K562 (cell line): ENCODE measurements around the gene ARID5B. TPM values are rescaled to one million over a fixed set of nuclear protein-coding genes. Genes with fewer than 3 reads are reported as not detected.

Source experiments
- ATAC-seq: fragments of 200-7000 bp; cut with Tn5 transposase; 3 replicates; pipeline ENCODE4 v1.9.1; 2020; ENCODE audit warnings: moderate library complexity
- BruUV-seq: library from RNA; stranded (reverse); fragments of 400-500 nt; replicated peaks from 2 replicates; lab custom pipeline; 2021; lab: Mats Ljungman, UMichigan
- CTCF ChIA-PET: fragments of 300-600 bp; formaldehyde crosslinking; extraction: SDS; loops from one replicate; lab custom pipeline; 2021; ENCODE audit warnings: low intra/inter-chr PET ratio; lab: Yijun Ruan, JAX
- POLR2A ChIA-PET: fragments of 300-600, 350-650 bp; sonication (Branson Sonifier 250); formaldehyde crosslinking; extraction: SDS; loops from one replicate; lab custom pipeline; 2021; ENCODE audit warnings: antibody characterized with exemption, inconsistent platforms; lab: Yijun Ruan, JAX
- DNase-seq, 4 experiments: peaks; one replicate each; pipeline versions ENCODE4 v3.0.0 to v3.0.0-alpha.2; 2011 to 2018; ENCODE audit warnings: low spot score in 3 of 4, mixed read lengths in 3 of 4; ENCODE audit errors: extremely low read depth in 1 of 4
- FAIRE-seq: peaks from 2 replicates; lab custom pipeline; 2011; peaks lifted over from hg19 to GRCh38; lab: Jason Lieb, UNC
- H2AFZ ChIP-seq: 2 replicates; pipeline ENCODE4 v1.6.0; 2011; ENCODE audit warnings: low read depth, low read length, control low read depth, inconsistent platforms
- H3K27ac ChIP-seq: fragments of 200-600 bp; 3 replicates; pipeline ENCODE4 v1.8.0; 2011; ENCODE audit warnings: low read depth, mild to moderate bottlenecking, control low read depth, inconsistent platforms, low read length, moderate library complexity, mixed read lengths; ENCODE audit errors: extremely low read depth
- H3K27me3 ChIP-seq, 2 experiments: fragments of 300-600 bp in 1 of 2; 2 replicates in 1 of 2; 3 replicates in 1 of 2; pipeline versions ENCODE4 v1.6.0 to v1.8.0; 2011; ENCODE audit warnings: inconsistent platforms in 2 of 2, low read length in 2 of 2, mild to moderate bottlenecking in 1 of 2, mixed read lengths in 1 of 2, moderate library complexity in 1 of 2; ENCODE audit not compliant: control insufficient read depth in 2 of 2, insufficient read depth in 2 of 2
- H3K36me3 ChIP-seq: fragments of 300-600 bp; 3 replicates; pipeline ENCODE4 v1.8.0; 2011; ENCODE audit warnings: mild to moderate bottlenecking, low read length, inconsistent platforms; ENCODE audit not compliant: control insufficient read depth, insufficient read depth
- H3K4me1 ChIP-seq, 2 experiments: fragments of 200-600 bp in 1 of 2; replicated peaks in 1 of 2; 2 replicates in 1 of 2; 3 replicates in 1 of 2; pipeline versions ENCODE4 v1.5.1 to v1.8.0; 2011; ENCODE audit warnings: inconsistent platforms in 2 of 2, low read length in 2 of 2, mild to moderate bottlenecking in 1 of 2, mixed read lengths in 1 of 2, moderate library complexity in 1 of 2; ENCODE audit not compliant: control insufficient read depth in 2 of 2, insufficient read depth in 2 of 2
- H3K4me2 ChIP-seq: 2 replicates; pipeline ENCODE4 v1.6.1; 2011; ENCODE audit warnings: low read length, control low read depth, inconsistent platforms, mixed read lengths; ENCODE audit not compliant: insufficient read depth
- H3K4me3 ChIP-seq: fragments of 200-600 bp; sonication (generic), shearing (Covaris generic); 2 replicates; pipeline ENCODE4 v1.5.1; 2016; ENCODE audit warnings: control low read depth, inconsistent platforms
- H3K79me2 ChIP-seq: fragments of 200-600 bp; 3 replicates; pipeline ENCODE4 v1.8.0; 2011; ENCODE audit warnings: low read length, inconsistent platforms; ENCODE audit not compliant: control insufficient read depth, insufficient read depth
- H3K9ac ChIP-seq, 2 experiments: 2 replicates each; pipeline versions ENCODE4 v1.6.0 to v1.6.1; 2011; ENCODE audit warnings: low read depth in 2 of 2, low read length in 2 of 2, control low read depth in 1 of 2, inconsistent platforms in 1 of 2, mild to moderate bottlenecking in 1 of 2, mixed read lengths in 1 of 2; ENCODE audit not compliant: insufficient read depth in 1 of 2
- H3K9me1 ChIP-seq: one replicate; pipeline ENCODE4 v1.6.0; 2011; ENCODE audit warnings: inconsistent platforms, mild to moderate bottlenecking, low read length, moderate library complexity; ENCODE audit not compliant: control insufficient read depth, insufficient read depth
- H3K9me3 ChIP-seq: replicated peaks from 2 replicates; pipeline ENCODE4 v1.5.1; 2011; ENCODE audit warnings: low read depth, low read length, inconsistent platforms; ENCODE audit not compliant: control insufficient read depth, insufficient read depth
- H4K20me1 ChIP-seq: replicated peaks from 2 replicates; pipeline ENCODE4 v1.6.1; 2011; ENCODE audit warnings: low read length, inconsistent platforms, mixed read lengths; ENCODE audit not compliant: control insufficient read depth, insufficient read depth
- COPS2 ChIP-seq: fragments of 450-650 bp; conservative IDR thresholded peaks from 2 replicates; pipeline ENCODE4 v1.6.1; 2016; ENCODE audit warnings: mild to moderate bottlenecking, moderate library complexity
- CTBP1 ChIP-seq: fragments of 450-650 bp; IDR thresholded peaks from 2 replicates; pipeline ENCODE4 v1.6.1; 2016; ENCODE audit warnings: borderline replicate concordance
- GABPB1 ChIP-seq: sonication (generic); formaldehyde crosslinking; IDR thresholded peaks from 2 replicates; pipeline ENCODE4 v1.8.0; 2022; ENCODE audit warnings: mild to moderate bottlenecking, missing genetic modification reagents
- HNRNPL ChIP-seq: fragments of 200-400 bp; formaldehyde crosslinking; IDR thresholded peaks from 2 replicates; pipeline ENCODE4 v1.6.1; 2017; ENCODE audit warnings: low read depth, mild to moderate bottlenecking, low read length
- JUND ChIP-seq, 2 experiments: IDR thresholded peaks; 2 replicates in 1 of 2; 3 replicates in 1 of 2; pipeline ENCODE4 v1.6.1; 2011; ENCODE audit warnings: borderline replicate concordance in 2 of 2, low read depth in 2 of 2, low read length in 2 of 2, improper control_type of control experiment in 1 of 2, missing biosample characterization in 1 of 2, missing genetic modification characterization in 1 of 2, missing genetic modification reagents in 1 of 2
- KHSRP ChIP-seq: fragments of 450-650 bp; IDR thresholded peaks from 2 replicates; pipeline ENCODE4 v1.6.1; 2017
- NFE2 ChIP-seq: IDR thresholded peaks from 2 replicates; pipeline ENCODE4 v1.6.1; 2014; ENCODE audit warnings: antibody characterized with exemption, low read depth
- NFRKB ChIP-seq: fragments of 450-650 bp; IDR thresholded peaks from 2 replicates; pipeline ENCODE4 v1.6.1; 2016; ENCODE audit warnings: low read depth
- STAG1 ChIP-seq: sonication (generic); formaldehyde crosslinking; IDR thresholded peaks from 2 replicates; pipeline ENCODE4 v1.5.0; 2020; ENCODE audit warnings: missing genetic modification reagents, borderline replicate concordance
- ZBTB17 ChIP-seq: fragments of 450-650 bp; formaldehyde crosslinking; IDR thresholded peaks from 2 replicates; pipeline ENCODE4 v1.4.0; 2020; ENCODE audit warnings: mild to moderate bottlenecking
- ZBTB33 ChIP-seq: sonication (generic); formaldehyde crosslinking; IDR thresholded peaks from 2 replicates; pipeline ENCODE4 v1.8.1; 2023; ENCODE audit warnings: mild to moderate bottlenecking, missing genetic modification reagents
- ZBTB49 ChIP-seq: sonication (generic); formaldehyde crosslinking; IDR thresholded peaks from 2 replicates; pipeline ENCODE4 v1.8.0; 2022; ENCODE audit warnings: missing genetic modification reagents, mild to moderate bottlenecking, borderline replicate concordance
- ZNF165 ChIP-seq: fragments of 250-450 bp; sonication (Bioruptor Pico); IDR thresholded peaks from 2 replicates; pipeline ENCODE4 v1.4.0; 2020; ENCODE audit warnings: borderline replicate concordance
- ZNF512 ChIP-seq: IDR thresholded peaks from 2 replicates; pipeline ENCODE4 v1.6.1; 2016; ENCODE audit warnings: missing genetic modification characterization, missing compliant biosample characterization
- ZNF696 ChIP-seq: fragments of 250-450 bp; sonication (Bioruptor Pico); conservative IDR thresholded peaks from 2 replicates; pipeline ENCODE4 v1.4.0; 2020; ENCODE audit warnings: mild to moderate bottlenecking, moderate library complexity
- ZSCAN29 ChIP-seq: fragments of 450-650 bp; IDR thresholded peaks from 2 replicates; pipeline ENCODE4 v1.6.1; 2017
- WGBS: fragments of 100-300 bp; shearing (Covaris generic); methylation state at CpG from one replicate; pipeline ENCODE4 v1.1.6; 2016; ENCODE audit warnings: low coverage, mixed read lengths; ENCODE audit not compliant: insufficient coverage; ENCODE audit errors: missing lambda C conversion rate; 5-methylcytosine and 5-hydroxymethylcytosine counted together
- in situ Hi-C: fragments of 300-500 bp; cut with MboI; formaldehyde crosslinking; loops from 4 replicates; pipeline ENCODE4 v1.15.0; 2018; ENCODE audit warnings: inconsistent platforms, mixed read lengths
- intact Hi-C: fragments of 100-400 bp; cut with micrococcal nuclease; formaldehyde crosslinking; loops from 2 replicates; pipeline ENCODE4 v1.14.2; 2022
- polyA plus RNA-seq, 8 experiments: library from polyadenylated mRNA; depleted of rRNA in 4 of 8; stranded (reverse) in 5 of 8; unstranded in 3 of 8; fragments of >200 nt; fragmentation: Nextera tagmentation in 2 of 8; fragmentation: Illumina TruSeq in 1 of 8; extraction: Ambion mirVana in 2 of 8; extraction: Trizol in 1 of 8; gene quantifications; 2 replicates each; pipeline versions ENCODE4 v1.2.1 to v1.2.3, GENCODE V29; 2011 to 2014; ENCODE audit warnings: inconsistent platforms in 1 of 8, missing spikeins in 1 of 8
- total RNA-seq, 7 experiments: library from RNA; depleted of rRNA in 6 of 7; stranded (reverse); fragments of >200 nt in 6 of 7; fragmentation: Illumina TruSeq in 2 of 7; extraction: Trizol in 2 of 7; gene quantifications; 2 replicates each; pipeline versions ENCODE4 v1.2.1 to v1.2.3, GENCODE V29; 2011 to 2021; ENCODE audit warnings: low replicate concordance in 1 of 7

The ARID5B gene
- total and polyA plus RNA-seq, 9 of the 15 experiments (the other 6 are each of a cell fraction or from before 2014, with no cell fraction given), result 0.48 to 1.6 (median 0.80) TPM

GRCh38 chr10:61887772-61888171 lies 13.7 kb upstream of the ARID5B start (continued):
- TF ChIP-seq ZBTB49 (CRISPR knock-in tag), result no peak
- TF ChIP-seq ZBTB33, result no peak
- no peak for TF ChIP-seq CTBP1
- no peak for TF ChIP-seq GABPB1 (CRISPR knock-in tag)

GRCh38 chr10:61888744-61889143 lies 12.8 kb upstream of the ARID5B start:
- no peaks in the 10 kb centered on the region for H3K36me3 ChIP-seq
- H4K20me1 ChIP-seq, result no peaks in the 10 kb centered on the region
- H3K4me2 ChIP-seq, result no peak overlapping the region
- TF ChIP-seq ZNF165 (CRISPR knock-in tag) (no peak), HNRNPL (no peak), NFE2 (no peak), ZSCAN29 (no peak), COPS2 (no peak), STAG1 (CRISPR knock-in tag) (no peak), KHSRP (no peak), JUND (IDR thresholded peaks at IDR 0.05; ENCODE audit: borderline replicate concordance, low read depth, low read length) (no peak), JUND (tag; IDR thresholded peaks at IDR 0.05; ENCODE audit: borderline replicate concordance, low read depth, low read length) (no peak), NFRKB (no peak), ZBTB17 (CRISPR knock-in tag) (no peak), ZNF512 (tag) (no peak), ZNF696 (no peak)
- ChIA-PET CTCF (no interaction called here), POLR2A (interaction anchor here (0.6 to 0.7 kb wide), 3 partner anchors 8 to 22 kb away, joined by 3 read pairs; no protein-coding TSS in a partner anchor)
- H3K9me1 ChIP-seq, result no peaks in the 10 kb centered on the region
- FAIRE-seq (no peak), DNase-seq (no peak), ATAC-seq (no peak)
- H3K27me3 ChIP-seq, result no peaks in the 10 kb centered on the region
- in situ Hi-C loops, result loop anchor here (10.0 kb wide), 1 partner anchor 346 kb away; no protein-coding TSS in a partner anchor
- H3K4me1 ChIP-seq, result no peaks in the 10 kb centered on the region
- H3K9ac ChIP-seq, result no peak overlapping the region
- H3K4me3 ChIP-seq, result no peak overlapping the region
- WGBS, result 5% methylated on average over 1 of the region's 1 CpG
- intact Hi-C loops, result no loop called here
- BruUV-seq, result no TSS peak
- no peak overlapping the region for H2AFZ ChIP-seq
- H3K9me3 ChIP-seq, result no peaks in the 10 kb centered on the region
- no peaks in the 10 kb centered on the region for H3K79me2 ChIP-seq
- H3K27ac ChIP-seq, result no peak overlapping the region
